ENCODE measurements around the gene SYNGR3.

The SYNGR3 gene

DNA sequence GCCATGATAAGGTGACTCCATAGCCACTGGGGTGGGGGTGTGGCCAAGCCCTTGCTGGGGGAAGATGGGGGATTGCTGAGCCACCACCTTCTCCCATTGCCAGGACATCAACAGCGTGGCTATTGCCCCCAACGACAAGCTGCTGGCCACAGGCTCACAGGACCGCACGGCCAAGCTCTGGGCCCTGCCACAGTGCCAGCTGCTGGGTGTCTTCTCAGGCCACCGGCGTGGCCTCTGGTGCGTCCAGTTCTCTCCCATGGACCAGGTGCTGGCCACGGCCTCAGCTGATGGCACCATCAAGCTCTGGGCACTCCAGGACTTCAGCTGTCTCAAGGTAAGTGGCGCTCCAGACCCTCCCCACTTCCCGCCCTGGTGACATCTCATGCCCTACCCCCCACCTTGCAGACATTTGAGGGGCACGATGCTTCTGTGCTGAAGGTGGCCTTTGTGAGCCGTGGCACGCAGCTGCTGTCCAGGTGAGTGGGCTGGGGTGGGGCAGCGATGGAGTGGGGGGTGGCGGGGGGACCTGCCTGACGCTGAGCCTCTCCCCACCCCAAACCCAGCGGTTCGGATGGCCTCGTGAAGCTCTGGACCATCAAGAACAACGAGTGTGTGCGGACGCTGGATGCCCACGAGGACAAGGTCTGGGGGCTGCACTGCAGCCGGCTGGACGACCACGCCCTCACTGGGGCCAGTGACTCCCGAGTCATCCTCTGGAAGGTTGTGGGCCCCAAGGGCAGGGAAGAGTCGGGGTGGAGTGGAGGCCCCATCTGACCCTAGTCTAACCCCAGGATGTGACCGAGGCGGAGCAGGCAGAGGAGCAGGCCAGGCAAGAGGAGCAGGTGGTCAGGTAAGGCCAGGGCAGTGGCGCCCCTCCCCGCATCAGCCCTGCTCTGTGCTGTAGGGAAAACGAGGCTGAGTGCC, 12.6 kb upstream of the SYNGR3 start:
- no peak for DNase-seq (ENCODE audit: low spot score)

DNA sequence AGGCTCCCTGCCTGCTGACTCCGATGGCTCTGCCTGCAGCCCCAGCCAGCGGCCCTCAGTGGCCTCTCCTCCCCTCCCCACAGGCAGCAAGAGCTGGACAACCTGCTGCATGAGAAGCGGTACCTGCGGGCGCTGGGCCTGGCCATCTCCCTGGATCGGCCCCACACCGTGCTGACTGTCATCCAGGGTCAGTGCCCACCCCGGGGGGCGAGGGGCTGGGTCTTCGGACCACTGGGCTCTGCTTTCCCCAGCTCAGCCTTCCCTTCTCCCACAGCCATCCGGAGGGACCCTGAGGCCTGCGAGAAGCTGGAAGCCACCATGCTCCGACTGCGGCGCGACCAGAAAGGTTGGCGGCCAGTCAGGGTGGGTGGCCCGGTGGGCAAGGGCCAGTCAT, 11.9 kb upstream of the SYNGR3 start:
- no peak for DNase-seq (ENCODE audit: low spot score)

DNA sequence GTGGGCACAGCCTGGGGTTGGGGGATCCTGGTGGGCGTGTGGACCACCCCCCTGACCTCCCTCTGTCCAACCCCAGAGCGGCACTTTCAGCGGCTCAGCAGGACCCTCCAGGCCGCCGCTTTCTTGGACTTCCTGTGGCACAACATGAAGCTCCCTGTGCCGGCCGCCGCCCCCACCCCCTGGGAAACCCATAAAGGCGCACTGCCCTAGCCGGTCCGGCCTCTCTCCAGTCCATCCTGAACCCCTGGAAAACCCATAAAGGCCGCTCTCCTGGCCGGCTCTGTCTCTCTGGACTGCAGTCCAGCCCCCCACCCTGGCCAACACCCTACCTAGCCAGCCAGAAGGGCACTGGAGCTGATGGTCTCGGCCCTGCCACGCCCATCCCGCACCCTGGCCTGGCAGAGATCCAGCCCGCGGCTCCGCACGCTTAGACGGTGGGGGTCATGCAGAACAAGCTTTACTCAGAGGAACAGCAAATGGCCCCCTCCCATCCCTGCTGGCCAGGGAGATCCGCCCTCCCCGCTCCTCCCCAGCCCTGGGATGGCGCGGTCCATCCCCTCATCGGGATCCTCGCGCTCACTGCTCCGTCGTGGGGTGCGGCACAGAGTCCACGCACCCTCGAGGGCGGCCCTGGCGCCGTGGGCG, 11.2 kb upstream of the SYNGR3 start:
- DNase-seq (ENCODE audit: low spot score): no peak

DNA sequence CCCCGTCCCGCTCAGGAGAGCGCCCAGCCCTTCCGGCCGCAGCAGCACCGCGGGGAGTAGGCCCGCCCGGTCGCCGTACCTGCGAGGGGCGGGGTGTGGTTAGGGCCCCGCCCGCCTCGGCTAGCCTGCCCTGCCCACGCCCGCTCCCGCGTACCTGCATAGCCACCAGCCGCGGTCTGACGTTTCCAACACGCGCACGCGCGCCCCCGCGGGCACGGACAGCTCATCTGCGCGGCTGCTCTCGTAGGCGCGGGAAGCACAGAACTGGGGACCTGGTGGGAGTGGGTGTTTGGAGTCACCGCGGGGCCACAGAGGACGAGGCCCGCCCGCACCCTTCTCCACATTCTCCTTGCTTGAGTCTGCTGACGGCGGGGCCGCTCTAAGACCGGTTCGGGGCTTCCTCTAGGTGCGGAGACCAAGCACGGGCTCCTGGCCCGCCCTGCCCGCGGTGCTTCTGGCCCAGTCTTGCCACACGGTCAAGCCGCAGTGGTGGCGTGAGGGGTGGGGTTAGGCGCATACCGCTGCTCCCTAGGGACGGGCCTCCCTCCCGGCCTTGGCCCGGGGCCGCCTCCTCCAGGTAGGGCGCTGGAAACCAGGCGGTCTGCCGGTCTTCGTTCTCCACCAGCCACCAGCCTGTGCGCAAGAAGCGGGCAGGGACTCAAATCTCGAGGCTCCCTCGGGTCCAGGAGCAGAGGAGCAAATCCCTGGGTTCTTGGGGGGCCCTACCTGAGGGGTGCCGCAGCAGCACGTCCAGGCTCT, 10.3 kb upstream of the SYNGR3 start:
- no peak for DNase-seq (ENCODE audit: low spot score)

DNA sequence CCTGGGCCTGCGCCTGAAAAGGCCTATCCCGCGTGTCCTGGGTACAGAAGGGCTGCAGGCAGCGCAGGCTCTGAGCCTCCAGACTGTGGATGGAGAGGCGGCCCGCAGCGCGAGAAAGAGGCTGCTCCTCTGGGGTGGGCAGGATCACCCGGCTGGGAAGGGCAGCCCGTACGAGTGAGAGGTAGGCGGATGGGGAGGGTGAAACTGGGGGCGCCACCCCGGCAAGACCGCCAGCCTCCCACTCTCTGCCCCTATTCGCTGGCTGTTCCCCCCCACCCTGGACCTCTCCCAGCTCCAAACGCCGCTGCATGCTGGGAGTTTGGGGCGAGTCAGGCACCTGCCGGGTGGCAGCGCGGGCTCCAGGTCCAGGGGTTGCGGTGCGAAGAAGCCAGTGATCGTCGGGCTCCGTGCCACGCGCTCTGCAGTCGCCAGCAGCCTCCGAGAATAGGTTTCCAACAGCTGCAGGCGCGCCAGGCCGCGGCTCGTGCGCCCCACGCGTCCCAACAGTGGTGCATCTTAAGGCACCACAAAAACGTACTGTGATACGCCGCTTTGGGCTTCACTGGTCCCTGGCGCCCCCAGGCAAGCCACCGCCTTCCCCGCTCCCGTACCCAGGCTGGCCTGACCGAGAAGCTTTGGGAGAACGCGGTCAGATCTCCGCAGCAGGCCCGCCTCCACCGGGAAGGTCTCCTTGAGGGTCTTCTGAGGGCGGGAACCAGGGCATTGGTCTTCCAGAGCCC, 9.6 kb upstream of the SYNGR3 start:
- no peak for DNase-seq (ENCODE audit: low spot score)

DNA sequence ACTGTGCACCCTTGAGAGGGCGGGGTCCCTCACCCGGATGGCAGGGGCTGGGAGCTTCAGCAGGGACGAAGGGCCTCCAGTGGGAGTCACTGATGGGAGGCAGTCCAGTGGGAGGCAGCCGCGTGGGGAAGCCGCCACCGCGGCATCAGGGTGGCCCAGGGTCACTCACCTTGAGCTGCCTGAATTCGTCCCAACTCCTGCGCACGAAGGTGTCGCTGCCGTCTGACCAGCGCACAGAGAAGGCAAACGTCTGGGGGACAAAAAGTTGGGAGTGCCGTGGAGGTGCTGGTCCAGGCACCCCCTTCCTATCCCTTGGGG, 9.0 kb upstream of the SYNGR3 start:
- no peak for DNase-seq (ENCODE audit: low spot score)

DNA sequence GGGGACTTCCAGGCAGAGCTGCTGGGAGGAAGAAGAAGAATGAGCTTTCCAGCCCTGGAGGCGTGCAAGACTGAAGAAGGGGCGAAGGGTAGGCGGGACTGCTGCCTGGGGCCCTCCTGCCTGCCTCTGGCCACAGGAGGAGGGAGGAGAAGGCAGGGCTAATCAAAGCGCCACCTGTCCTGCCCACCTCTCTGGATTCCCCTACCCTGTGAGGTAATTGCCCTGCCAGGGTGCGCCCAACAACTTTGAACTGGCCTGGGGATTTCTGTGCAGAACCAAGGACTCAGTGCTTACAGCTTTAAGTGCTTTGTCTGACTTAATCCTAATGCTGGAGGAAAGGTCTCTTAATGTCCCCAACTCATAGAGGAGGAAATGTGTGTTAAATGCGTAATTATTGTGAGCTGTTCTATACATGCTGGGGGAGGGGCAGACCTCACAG, 8.4 kb upstream of the SYNGR3 start, which contains the start of gene NOXO1:
NOXO1 (minus strand) TSS at position 72 of the 439 bp plus-strand sequence. CDS start 290 bp downstream, outside the sequence.
- no peak for DNase-seq (ENCODE audit: low spot score)

DNA sequence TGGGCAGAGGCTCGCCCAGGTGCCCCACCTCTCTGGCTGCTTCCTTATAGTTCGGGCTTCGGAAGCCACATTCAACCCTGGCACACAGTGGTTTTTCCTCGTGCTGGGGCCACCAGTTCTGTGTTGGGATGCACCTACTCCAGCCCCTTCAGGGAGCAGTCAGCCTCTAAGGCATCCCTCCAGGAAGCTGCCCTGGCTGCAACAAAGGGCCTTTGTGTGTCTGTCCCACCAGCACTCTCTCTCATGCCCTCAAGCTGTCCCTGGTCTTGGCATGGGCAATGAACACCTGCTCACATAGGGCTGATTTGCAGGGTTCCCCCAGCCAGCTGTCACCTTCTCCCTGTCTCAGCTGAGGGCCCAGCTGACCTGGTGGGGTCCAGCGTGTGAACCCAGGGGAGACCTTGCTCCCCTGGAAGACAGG, 7.7 kb upstream of the SYNGR3 start:
- DNase-seq (ENCODE audit: low spot score): no peak

DNA sequence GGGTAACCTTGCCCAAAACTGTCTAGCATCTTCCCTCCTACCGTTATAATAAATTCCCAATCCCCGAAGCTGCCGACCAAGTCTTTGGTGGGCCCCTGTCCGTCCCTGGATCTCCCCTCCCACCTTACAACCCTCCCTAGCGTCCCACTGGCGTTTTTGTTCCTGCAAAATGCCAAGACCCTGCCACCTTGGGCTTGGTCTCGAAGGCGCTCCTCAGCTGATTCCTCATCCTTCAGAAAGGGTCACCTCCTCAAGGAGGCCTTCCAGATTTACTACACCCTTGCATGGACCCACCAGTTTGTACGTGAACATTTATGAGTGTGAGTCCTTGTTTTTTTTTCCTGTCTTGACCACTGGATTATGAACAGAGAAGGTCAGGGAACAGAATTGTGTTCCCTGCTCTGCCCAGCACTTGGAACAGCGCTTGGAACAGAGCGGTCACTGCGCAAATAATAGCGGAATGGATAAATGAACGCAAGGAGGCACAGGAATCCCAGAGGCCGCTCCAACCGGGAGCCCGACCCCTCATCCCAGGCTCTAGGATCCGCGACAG, 6.7 kb upstream of the SYNGR3 start:
- DNase-seq (ENCODE audit: low spot score): no peak

DNA sequence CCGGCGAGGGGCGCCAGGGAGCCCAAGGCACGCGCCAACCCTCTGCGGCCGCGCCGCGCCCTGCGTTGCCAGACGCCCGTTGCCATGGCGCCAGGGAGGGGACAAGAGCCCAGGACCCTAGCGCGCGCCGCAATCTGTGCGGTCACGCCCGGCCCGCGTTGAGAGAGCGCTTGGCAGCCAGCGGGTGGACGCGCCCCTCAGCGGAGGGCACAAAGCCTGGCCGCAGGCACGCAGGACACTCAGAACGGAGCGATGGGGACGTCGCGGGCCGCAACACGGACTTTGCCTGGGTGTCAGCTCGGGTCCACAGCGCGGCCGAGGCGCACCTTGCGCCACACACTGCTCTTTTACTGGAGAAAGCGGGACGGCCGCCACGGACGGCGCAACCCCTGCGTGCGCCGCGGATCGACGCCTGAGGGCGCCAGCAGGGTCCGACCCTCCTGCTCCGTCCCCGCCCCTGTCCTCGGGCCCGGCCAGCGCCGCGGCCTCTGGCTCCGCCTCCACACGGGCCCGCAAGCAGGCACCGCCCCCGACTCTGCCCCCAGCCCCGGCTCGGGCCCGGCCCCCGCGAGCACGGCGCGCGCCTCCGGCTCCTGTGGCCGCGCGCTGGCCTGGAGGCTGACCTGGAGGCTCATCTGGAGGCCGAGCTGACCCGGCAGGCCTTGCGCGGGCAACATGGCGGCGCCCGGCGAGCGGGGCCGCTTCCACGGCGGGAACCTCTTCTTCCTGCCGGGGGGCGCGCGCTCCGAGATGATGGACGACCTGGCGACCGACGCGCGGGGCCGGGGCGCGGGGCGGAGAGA, 6.0 kb upstream of the SYNGR3 start, which contains the start of gene GFER:
GFER (plus strand) TSS at position 650 of the 803 bp plus-strand sequence; CDS start at position 676, 26 bp downstream.
- peak; percentile 75 for DNase-seq (ENCODE audit: low spot score)

DNA sequence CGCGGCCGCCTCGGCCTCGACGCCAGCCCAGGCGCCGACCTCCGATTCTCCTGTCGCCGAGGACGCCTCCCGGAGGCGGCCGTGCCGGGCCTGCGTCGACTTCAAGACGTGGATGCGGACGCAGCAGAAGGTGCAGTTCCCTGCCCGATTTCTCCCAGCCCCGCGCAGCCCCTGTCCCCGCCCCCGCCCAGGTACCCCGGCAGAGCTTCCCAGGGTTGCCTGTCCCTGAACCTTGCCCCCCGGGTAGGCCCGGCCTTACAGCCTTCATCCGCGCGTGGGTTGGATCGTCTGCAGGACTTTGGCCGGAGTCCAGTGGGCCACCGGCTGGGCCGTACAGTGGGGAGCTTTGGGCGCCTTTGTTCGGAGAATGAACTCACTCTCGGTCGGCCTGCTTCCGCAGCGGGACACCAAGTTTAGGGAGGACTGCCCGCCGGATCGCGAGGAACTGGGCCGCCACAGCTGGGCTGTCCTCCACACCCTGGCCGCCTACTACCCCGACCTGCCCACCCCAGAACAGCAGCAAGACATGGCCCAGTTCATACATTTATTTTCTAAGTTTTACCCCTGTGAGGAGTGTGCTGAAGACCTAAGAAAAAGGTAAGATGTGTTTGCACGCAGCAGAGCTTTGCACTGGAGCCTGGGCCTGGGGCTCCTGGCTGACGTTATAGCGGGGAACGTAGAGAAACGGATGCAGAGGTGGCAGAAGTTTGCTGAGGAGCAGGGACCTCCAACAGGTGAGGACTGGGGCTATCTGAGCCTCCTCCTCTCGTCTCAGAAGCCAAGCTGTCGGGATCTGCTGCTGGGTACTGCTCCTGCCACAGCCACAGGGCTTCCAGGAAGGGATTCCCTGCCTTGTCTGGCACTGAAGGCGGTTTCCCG, 5.2 kb upstream of the SYNGR3 start:
- no peak for DNase-seq (ENCODE audit: low spot score)

DNA sequence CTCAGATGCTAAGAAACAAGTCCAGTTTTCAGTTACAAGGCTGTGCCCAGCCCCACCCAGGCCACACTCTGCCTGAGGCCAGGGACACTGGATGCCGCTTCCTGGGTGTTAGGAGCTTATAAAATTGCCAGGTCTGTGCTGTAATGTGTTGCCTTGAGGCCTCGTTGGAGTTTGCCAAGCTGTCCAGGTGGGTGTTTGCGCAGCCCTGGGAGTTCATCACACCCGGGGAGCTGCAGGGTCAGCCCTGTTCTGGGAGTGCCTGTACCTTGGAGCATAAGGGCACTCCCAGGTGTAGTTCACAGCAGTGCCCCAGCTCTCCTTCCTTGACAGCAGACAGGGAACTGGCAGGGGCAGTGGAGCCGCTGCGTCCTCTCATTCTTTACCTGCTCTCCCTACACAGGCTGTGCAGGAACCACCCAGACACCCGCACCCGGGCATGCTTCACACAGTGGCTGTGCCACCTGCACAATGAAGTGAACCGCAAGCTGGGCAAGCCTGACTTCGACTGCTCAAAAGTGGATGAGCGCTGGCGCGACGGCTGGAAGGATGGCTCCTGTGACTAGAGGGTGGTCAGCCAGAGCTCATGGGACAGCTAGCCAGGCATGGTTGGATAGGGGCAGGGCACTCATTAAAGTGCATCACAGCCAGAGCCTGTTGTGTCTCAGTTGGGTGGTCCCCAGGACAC, 4.2 kb upstream of the SYNGR3 start:
- DNase-seq (ENCODE audit: low spot score): no peak

DNA sequence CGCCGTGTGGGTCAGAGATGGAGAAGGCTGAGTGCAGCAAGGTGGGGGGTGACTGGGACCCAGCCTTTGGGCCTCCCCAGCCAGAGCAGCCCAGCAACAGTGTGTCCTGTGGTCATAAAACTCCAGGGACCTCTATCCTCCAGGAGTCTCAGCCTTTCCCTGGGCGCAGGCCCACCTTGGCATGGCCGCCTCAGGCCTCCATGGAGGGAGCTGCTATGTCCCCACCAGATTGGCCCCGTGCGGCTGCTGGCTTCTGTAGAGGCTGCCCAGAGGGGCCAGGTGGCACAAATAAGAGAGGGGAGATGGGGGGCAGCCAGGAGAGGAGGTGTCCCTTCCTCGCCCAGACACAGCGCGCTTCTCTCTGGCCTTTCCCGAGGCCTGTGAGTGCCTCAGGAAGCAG, 2.6 kb upstream of the SYNGR3 start:
- DNase-seq (ENCODE audit: low spot score): no peak

DNA sequence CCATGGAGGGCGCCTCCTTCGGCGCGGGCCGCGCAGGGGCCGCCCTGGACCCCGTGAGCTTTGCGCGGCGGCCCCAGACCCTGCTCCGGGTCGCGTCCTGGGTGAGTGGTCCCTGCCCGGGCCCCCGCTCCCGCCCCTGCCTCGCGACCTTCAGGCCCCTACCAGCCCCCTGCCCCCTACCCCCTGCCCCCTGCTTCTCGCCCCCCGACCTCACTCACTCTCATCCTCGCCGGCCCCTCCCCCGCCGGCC, 256 bp downstream of the SYNGR3 start:
- DNase-seq (ENCODE audit: low spot score): no peak

DNA sequence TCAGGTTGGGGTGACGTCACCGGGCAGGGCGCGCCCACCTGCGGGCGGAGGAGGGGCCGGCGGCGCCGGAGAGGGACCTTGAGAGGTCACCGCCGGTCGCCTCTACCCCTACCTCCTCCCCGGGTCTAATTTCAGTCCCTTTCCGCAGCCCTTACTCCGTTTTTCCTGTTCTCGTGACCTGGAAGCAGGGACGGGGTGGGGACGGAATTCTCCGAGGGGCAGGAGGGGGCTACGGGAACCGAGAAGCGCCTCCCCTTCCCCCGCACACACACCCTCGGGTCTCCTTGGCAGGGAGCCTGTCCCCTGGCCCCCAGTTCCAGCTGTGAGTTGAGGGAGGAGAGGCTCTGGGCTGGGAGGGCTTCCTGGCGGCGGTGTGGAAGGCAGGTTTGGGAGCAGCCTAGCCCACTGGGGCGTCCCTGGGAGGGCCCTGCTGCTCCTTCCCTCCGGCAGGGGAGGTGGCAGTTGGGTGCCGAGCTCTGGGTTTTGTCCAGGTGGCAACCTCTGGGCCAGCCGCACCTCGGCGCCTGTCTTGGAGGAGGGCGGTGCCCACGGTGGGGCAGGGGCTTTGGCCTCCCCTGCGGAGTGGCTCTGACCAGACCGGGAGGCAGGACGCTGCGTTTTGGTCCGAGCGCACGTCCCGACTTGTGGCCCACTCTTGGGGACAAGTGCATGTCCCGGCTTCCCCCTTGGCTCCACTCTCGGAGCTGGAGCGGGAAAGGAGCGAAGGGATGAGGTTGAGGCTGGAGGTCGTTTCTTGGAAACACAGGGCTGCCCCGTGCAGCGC, 773 bp downstream of the SYNGR3 start:
- DNase-seq (ENCODE audit: low spot score): peak; percentile 42

DNA sequence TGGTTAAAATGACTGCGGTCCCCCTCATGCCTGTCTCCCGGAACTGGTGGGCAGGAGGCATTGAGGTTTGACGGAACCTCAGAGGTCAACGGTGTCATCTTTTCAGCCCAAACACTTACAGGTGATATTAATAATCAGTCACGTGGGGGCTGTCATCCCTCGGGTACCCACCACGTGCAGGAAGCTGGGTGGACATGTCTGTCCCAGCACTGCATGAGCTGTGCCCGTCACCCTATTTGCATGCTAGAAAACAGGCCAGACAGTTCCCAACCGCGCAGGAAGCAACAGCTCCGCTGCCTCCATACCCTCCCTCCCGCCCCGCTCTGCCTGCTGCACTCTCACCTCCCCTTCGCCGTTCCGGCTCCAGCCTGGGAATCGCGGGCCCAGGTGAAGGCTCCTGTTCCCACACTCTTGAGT, 1.4 kb downstream of the SYNGR3 start:
- peak; percentile 66 for DNase-seq (ENCODE audit: low spot score)

DNA sequence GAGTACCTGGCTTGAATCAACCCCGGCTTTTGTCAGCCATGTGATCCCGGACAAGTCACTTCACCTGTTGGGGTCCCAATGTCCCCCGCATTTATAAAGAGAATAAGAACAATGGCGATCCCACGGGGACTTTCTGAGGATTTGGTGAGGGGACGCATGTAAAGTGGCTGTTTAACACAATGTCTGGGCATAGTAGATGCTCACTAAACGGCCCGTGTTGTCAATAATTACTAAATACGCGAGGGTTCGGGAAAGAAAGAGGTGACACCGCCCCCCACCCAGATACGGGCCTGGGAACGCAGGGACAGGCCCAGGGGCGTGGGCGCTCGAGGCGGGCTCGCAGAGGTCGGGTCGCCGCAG, 1.8 kb downstream of the SYNGR3 start:
- no peak for DNase-seq (ENCODE audit: low spot score)

DNA sequence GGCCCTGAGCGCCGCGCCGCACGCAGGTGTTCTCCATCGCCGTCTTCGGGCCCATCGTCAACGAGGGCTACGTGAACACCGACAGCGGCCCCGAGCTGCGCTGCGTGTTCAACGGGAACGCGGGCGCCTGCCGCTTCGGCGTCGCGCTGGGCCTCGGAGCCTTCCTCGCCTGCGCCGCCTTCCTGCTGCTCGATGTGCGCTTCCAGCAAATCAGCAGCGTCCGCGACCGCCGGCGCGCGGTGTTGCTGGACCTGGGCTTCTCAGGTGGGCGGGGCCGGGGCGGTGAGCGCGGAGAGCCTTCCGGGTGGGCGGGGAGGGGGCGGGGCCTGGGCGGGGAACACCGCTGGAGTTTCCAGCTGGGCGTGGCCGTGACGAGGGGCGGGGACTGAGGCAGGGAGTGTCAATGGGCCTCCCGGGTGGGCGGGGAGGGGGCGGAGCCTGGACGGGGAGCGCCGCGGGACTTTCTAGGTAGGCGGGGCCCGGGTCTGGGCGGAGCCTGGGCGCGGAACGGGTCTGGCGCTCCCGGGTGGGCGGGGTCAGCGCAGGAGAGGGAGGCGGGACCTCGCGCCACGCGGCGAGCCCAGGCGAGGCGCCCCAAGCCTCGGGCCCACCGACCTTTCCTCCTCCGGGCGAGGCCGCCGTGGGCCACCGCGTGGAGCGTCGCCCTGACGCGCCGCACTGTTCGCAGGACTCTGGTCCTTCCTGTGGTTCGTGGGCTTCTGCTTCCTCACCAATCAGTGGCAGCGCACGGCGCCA, 2.4 kb downstream of the SYNGR3 start:
- peak; percentile 97 for DNase-seq (ENCODE audit: low spot score)

All from CD4-positive, alpha-beta T cell treated with Interleukin-2 at 100 ng/mL for 4 hours (primary cell).